ENCODE measurements around the gene GMEB2.
"Not testable (repeated sequence)": the region's sequence is repeated elsewhere in the genome, so short reads cannot be mapped to it uniquely, and the experiment has no call there.

GMEB2 gene, protein sequence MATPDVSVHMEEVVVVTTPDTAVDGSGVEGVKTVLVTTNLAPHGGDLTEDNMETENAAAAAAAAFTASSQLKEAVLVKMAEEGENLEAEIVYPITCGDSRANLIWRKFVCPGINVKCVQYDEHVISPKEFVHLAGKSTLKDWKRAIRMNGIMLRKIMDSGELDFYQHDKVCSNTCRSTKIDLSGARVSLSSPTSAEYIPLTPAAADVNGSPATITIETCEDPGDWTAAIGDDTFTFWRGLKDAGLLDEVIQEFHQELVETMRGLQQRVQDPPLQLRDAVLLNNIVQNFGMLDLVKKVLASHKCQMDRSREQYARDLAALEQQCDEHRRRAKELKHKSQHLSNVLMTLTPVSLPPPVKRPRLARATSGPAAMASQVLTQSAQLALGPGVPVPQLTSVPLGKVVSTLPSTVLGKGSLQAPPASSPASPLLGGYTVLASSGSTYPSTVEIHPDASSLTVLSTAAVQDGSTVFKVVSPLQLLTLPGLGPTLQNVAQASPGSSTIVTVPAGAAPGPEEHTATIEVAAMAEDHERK

DNA sequence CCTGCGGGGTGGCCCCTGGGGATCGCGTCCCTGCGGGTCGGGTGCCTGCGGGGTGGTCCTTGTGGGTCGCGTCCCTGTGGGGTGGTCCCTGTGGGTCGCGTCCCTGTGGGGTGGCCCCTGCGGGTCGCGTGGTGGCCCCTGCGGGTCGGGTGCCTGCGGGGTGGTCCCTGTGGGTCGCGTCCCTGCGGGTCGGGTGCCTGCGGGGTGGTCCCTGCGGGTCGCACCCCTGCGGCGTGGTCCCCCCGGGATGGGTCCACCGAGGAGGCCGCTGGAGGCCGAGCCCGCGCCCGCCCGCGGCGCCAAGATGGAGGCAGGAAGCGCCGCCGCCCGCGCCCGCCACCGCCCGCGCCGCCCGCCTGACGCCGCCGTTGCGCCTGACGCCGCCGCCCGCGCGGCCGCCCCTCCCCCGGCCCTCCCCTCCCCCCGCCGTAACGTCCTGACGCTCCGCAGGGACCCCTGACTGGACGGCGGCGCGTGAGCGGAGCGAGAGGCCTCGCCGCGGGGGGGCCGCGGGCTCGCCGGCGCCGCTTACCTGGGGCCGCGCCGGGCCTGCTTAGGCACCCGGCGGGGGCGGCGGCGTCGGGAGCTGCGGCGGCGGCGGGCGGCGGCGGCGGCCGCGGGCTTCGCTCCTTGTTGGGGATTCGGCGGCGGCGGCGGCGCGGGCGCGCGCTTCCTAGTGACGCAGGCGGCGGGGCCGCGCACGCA, at the start of gene GMEB2:
Gene GMEB2 (minus strand): TSS at position 678 of the 705 bp plus-strand sequence. CDS start 7,704 bp downstream, outside the sequence.
- in situ Hi-C loops (cut with HindIII; ENCODE audit: low sequenced_read_pairs): no loop called here

DNA sequence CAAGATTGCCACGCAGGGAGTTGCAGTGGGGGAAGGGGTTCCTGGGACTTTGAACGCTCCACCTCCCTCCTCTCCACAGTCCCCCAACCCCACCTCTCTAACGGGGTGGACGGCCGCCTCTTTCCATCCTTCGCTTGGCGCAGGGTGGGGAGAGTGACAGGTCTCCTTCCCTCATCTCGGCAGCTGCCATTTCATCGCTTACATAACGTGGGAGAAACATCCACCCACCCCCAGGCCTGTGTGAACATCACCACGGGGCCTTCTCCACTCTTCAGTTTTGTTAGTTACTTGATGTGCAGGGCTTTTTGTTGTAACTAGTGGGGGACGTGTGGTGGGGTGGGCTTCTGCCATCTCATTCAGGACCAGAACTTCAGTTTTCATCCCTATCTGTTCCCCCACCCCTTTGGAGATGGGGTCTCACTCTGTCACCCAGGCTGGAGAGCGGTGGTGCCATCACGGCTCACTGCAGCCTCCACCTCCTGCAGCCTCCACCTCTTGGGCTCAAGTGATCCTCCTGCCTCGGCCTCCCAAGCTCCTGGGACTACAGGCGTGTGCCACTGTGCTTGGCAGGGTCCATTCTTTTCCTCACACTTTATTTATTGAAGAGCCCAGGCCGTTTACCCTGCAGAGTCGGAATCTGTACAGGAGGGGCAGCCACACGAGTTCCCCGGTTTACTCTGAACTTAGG, 48.9 kb upstream of the GMEB2 start:
- in situ Hi-C loops (cut with HindIII; ENCODE audit: low sequenced_read_pairs): no loop called here

DNA sequence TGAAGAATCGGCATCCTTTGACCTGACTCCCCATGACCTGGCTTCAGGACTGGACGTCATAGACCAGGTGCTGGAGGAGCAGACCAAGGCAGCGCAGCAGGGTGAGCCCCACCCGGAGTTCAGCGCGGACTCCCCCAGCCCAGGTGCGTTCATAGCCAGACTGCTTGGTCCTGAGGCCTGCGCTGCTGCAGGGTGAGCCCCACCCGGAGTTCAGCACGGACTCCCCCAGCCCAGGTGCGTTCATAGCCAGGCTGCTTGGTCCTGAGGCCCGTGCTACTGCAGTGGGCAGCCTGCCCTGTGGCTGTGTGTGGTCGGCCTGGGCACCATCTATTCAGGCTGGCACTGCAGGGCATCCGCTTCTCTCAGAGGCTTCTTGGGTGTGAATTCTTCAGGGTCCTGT, 47.0 kb upstream of the GMEB2 start:
- in situ Hi-C loops (cut with HindIII; ENCODE audit: low sequenced_read_pairs): no loop called here

DNA sequence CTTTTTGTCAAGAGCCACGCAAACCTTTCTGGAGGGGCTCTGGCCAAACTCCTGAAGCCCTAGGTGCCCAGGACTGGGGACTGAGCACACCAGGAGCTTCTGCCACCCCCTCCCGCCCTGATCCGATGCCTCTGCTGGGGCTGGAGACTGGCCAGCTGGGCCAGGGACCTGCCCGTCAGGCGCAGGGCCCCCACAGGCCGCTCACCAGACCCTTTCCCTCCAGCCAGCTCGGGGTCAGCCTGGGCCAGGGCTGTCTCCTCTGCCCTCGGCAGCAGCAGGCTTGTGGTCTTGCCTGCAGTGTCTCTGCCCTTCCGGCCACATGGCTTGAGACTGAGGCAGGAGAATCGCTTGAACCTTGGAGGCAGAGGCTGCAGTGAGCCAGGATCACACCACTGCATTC, 45.8 kb upstream of the GMEB2 start:
- in situ Hi-C loops (cut with HindIII; ENCODE audit: low sequenced_read_pairs): no loop called here

DNA sequence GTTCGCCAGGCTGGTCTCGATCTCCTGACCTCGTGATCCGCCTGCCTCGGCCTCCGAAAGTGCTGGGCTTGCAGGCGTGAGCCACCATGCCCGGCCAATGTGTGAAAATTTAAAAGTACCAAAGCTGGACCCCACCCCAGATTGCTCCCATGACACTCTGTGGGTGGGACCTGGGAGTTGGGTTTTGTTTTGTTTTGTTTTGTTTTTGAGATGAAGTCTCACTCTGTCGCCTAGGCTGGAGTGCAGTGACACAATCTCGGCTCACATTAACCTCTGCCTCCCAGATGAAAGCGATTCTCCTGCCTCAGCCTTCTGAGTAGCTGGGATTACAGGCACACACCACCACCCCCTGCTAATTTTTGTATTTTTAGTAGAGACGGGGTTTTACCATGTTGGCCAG, 44.8 kb upstream of the GMEB2 start:
- in situ Hi-C loops (cut with HindIII; ENCODE audit: low sequenced_read_pairs): not testable (repeated sequence)

DNA sequence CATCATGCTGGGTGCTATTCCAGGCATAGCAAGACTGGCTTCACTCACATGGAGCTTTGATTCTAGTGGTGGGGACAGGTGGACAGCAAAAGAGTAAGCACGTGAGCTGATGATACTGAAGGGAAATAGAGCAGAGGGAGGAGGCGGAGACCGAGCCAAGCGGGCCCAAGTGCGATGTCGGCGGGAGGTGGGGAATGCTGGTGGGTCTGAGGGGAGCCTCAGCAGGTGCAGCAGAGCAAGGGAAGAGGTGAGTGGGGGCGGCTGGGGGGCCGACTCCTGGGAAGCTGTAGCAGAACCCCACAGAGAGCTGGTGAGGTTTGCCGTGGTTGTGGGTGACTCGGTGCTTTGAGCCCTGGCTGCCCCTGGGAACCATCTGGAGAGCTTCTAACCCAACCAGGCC, 41.5 kb upstream of the GMEB2 start:
- in situ Hi-C loops (cut with HindIII; ENCODE audit: low sequenced_read_pairs): no loop called here

DNA sequence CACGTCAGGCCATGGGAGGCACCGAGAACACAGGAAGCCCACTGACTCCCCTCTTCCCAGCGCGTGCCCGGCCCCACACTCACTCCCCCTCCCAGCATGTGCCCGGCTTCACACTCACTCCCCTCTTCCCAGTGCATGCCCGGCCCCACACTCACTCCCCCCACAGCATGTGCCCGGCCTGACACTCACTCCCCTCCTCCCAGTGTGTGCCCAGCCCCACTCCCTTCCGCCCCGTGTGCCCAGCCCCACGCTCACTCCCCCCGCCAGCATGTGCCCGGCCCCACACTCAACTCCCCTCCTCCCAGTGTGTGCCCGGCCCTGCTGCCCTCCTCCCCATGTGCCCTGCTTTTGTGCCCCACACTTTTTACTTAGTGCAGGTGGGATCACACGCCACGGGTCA, 41.0 kb upstream of the GMEB2 start:
- in situ Hi-C loops (cut with HindIII; ENCODE audit: low sequenced_read_pairs): no loop called here

DNA sequence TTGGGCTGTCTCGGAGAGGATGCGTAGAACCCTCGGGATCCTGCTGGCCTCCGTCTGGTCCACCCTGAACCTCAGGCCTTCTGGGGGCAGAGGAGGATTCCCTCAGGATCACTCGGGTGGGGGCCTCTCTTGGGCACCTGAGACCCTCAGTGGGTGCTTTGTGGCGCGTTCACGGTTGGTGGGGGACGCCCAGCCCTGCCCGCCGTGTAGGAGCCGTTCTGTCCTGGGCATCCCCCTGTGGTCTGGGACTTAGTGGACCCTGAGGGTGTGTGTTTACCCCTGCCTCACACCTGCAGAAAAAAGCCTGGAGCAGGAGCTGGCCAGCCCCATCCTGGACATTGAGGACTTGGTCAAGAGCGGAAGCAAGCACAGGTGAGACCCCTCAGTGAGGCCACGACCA, 38.8 kb upstream of the GMEB2 start:
- in situ Hi-C loops (cut with HindIII; ENCODE audit: low sequenced_read_pairs): no loop called here

DNA sequence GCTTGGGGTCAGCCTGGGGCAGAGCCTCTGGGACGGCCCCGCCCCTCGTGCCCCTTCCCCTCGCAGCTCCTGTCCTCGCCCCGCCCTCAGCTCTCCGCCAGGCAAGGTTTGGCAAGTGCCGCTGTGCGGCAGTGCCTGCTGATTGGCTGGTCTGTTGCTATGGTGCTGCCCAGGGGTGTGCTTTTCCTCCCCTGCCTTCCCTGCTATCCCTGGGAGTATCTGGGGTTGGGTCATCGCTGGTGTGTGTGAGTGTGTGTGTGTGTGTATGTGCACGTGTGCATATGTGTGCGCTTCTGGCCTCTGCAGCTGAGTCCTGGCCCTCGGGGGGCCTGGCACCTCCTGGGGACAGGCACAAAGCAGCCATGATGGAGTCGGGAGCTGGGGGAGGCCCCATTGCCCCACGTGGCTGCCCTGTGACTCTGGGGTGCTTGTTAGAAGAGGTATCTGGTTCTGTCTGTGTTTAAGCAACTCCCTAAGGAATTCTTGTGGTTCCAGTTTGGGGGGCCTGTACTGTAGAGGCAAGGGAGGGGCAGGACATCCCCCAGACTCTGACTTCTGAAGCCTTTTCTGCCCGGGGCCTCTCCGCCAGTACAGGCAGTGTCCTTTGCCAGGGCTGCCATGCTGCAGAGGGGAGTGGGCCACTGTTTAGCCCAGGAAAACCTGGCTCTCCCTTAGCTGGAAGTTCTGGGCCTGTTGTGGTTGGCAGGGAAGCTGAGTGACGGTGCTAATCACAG, 38.1 kb upstream of the GMEB2 start:
- in situ Hi-C loops (cut with HindIII; ENCODE audit: low sequenced_read_pairs): loop anchor here (5.0 kb wide), 1 partner anchor 53 kb away; no protein-coding TSS in a partner anchor

DNA sequence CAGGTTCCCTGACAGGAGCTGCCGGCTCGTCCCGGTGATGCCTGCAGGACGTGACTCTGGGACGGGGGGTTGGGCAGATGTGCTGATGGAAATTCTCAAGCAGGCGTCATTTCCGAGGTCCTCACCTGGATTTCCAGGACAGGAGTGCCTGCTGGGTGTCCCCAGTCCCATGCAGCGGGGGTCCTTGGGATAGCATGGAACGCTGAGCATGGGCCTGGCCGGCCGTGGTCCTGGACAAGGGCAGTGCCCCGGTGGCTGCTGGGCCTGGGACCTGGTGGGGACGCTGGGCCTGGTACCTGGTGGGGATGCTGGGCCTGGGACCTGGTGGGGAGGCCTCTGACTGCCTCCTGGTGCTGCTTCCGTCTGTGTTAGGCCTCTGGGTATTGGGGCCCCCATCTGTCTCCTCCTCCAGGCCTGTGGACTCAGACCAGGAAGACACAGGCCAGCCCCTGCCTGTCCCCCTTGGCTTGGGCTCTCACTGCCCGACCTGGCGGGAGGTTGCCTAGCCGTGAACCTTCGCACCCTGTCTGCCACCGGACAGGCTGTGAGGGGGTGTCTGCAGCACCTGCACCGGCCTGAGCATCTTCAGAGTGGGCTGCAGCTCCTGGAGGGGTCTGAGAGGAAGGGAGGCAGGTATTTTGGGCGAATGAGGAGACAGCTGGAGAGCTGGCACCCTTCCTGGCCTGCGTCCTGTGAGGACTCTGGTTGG, 37.4 kb upstream of the GMEB2 start:
- in situ Hi-C loops (cut with HindIII; ENCODE audit: low sequenced_read_pairs): loop anchor here (5.0 kb wide), 1 partner anchor 52 kb away; no protein-coding TSS in a partner anchor

DNA sequence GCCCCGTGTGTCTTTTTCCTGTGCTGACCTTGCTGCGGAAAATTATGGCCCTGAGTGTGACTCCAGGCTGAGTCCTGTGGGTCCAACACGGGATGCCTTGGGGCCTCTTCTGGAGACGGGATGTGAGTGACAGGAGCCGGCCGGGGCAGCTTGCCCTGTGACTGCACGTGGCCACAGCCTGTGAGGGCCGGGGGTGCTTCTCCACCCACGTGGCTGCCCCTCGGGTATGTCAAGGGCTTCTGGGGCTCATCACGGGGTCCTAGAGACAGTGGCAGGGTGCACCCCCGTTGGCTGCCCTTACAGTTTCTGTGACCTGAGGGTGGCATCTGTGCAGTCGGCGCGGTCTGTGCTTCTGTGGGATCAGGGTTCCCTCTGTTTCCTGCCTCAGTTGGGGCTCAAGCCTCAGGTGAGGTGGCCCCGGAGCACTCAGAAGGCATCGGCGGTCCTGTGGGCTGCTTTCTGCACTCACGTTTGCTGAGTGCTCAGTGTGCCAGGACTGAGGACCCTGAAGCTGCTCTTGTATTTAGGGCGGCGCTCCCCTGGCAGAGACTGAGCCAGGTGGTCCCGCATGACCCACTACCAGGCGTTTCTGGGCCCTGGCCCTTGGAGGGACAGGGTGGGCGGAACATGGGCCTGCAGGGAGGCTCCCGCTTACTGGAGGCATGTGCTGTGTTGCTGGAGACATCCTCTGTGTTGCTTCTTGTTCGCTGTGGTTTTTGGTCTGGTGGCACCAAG, 36.6 kb upstream of the GMEB2 start:
- in situ Hi-C loops (cut with HindIII; ENCODE audit: low sequenced_read_pairs): loop anchor here (5.0 kb wide), 1 partner anchor 51 kb away; no protein-coding TSS in a partner anchor

DNA sequence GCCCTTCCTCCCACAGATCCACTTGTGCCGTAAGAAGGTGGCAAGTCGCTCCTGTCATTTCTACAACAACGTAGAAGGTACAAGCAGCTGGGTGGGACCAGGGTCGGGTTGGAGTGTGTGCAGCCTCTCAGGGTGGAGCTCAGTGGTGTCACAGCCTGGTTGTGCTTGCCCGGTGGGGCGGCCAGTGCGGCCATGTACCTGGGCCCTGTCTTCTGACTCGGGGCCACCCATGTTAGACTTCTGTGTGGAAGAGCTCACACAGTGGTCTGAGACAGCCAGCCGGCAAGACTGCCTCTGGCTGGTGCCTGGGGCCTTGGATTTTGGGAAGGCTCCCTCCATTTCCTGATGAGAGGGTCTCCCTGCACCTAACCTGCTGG, 35.9 kb upstream of the GMEB2 start:
- in situ Hi-C loops (cut with HindIII; ENCODE audit: low sequenced_read_pairs): loop anchor here (5.0 kb wide), 1 partner anchor 50 kb away; no protein-coding TSS in a partner anchor

DNA sequence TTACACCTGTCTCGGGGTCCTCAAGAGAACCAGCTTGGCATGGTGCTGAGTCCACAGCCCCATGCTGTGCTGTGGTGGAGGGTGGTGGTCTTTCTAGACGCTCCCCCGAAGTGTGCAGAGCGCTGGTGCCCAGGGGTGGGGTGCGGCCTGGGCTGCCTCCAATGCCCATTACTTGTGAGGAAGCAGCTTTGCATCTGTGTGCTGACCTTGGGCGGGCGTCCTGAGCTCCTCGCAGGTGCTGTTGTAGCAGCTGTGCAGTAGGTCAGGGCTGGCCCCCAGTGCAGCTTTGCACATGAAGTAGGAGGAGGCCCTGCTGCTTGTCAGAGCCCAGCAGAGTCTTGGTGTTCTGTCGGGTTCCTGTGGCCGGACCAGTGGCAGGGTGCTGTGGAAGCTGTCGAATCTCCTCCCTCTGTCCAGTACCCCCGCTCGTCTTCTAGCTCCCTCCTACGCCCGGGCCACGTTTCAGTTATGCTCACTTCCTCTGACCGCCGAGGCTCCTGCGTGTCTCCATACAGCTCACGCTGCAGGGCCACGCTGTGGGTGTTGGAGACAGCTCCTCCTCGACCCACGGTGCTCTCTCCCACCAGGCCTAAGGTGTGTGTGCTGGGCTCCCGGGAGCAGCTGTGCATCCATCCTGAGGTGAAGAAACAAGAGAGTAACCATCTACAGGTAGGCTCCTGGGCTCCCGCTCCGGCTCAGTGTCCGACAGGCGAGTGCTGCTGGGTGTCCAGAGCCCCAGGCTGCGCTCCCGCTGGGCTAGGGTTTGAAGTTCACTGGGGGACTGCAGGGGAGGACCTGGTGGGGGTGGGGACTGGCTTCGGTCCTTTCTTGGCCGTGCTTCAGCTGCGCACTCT, 35.3 kb upstream of the GMEB2 start:
- in situ Hi-C loops (cut with HindIII; ENCODE audit: low sequenced_read_pairs): loop anchor here (5.0 kb wide), 1 partner anchor 50 kb away; no protein-coding TSS in a partner anchor

DNA sequence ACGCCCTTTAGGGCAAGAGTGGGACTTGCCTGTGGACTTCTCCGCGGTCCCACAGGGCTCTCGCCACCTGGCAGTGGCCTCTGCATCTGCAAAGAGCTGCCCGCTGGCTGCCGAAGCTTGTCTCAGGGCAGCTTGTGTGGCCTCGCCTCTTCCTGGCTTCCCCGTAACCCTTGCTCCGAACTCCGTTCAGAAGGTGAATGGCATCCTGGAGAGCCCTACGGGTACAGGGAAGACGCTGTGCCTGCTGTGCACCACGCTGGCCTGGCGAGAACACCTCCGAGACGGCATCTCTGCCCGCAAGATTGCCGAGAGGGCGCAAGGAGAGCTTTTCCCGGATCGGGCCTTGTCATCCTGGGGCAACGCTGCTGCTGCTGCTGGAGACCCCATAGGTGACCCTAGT, 34.2 kb upstream of the GMEB2 start:
- in situ Hi-C loops (cut with HindIII; ENCODE audit: low sequenced_read_pairs): loop anchor here (5.0 kb wide), 1 partner anchor 49 kb away; no protein-coding TSS in a partner anchor

DNA sequence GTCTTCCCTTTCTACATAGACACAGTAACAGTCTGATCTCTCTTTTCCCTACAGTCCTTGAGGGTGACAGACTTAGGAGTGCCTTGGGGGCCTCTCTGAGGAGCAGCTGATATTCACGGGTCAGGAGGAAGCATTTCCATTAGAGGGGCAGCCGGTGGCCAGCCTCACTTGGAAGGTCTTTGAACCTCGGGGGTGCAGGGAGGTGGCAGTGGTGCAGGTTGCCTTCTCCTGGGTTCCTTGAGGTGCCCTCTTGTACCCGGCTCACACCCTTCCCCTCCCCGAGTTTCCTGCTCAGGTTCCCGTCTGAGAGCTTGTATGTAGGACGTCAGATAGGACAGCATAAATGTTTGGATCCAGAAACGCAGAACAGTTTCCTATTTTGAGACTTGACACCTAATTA, 33.7 kb upstream of the GMEB2 start:
- in situ Hi-C loops (cut with HindIII; ENCODE audit: low sequenced_read_pairs): loop anchor here (5.0 kb wide), 1 partner anchor 48 kb away; no protein-coding TSS in a partner anchor

DNA sequence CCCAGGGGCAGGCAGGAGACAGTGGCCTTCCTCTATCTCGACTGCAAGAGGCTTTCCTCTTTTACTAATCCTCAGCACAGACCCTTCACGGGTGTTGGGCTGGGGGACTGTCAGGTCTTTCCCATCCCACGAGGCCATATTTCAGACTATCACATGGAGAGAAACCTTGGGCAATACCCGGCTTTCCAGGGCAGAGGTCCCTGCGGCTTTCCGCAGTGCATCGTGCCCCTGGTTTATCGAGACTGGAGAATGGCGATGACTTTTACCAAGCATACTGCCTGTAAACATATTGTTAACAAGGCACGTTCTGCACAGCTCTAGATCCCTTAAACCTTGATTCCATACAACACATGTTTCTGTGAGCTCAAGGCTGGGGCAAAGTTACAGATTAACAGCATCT, 33.3 kb upstream of the GMEB2 start:
- in situ Hi-C loops (cut with HindIII; ENCODE audit: low sequenced_read_pairs): loop anchor here (5.0 kb wide), 1 partner anchor 48 kb away; no protein-coding TSS in a partner anchor

DNA sequence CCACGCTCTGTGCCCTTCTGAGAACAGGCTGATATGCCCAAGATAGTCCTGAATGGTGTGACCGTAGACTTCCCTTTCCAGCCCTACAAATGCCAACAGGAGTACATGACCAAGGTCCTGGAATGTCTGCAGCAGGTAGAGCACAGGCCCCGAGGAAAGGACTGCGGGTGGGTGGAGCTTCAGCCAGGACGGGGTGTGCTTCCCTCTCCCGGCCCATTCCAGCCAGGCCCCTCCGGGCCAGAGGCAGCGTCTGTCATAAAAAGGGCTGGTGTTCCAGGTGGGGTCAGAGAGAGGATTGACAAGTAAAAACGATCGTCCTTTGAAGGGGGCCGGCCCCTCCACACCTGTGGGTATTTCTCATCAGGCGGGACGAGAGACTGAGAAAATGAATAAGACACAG, 32.5 kb upstream of the GMEB2 start:
- in situ Hi-C loops (cut with HindIII; ENCODE audit: low sequenced_read_pairs): no loop called here

DNA sequence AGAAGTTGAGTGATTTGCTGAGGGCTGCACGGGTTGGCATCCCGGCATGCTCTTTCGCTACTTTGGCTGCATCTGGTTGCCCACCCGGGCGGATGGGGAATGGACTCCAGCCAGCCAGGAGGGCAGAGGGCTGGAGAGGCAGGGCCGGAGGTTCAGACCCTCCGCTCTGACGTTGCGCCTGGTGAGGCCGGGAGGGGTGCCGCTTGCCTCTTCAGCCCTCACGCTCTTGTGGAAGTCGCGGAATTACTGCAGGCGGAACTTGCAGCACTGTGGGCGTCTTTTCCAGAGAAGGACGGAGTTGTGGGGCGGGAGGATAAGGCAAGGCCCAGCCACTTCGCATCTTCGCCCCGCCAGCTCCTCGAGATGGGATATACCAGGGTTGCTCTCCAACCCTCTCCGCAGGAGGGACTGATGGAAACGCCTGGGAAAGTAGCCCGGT, 31.9 kb upstream of the GMEB2 start:
- in situ Hi-C loops (cut with HindIII; ENCODE audit: low sequenced_read_pairs): no loop called here
